ENCODE measurements around the gene ERC1.

- TF ChIP-seq, protein P1, sequence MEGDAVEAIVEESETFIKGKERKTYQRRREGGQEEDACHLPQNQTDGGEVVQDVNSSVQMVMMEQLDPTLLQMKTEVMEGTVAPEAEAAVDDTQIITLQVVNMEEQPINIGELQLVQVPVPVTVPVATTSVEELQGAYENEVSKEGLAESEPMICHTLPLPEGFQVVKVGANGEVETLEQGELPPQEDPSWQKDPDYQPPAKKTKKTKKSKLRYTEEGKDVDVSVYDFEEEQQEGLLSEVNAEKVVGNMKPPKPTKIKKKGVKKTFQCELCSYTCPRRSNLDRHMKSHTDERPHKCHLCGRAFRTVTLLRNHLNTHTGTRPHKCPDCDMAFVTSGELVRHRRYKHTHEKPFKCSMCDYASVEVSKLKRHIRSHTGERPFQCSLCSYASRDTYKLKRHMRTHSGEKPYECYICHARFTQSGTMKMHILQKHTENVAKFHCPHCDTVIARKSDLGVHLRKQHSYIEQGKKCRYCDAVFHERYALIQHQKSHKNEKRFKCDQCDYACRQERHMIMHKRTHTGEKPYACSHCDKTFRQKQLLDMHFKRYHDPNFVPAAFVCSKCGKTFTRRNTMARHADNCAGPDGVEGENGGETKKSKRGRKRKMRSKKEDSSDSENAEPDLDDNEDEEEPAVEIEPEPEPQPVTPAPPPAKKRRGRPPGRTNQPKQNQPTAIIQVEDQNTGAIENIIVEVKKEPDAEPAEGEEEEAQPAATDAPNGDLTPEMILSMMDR (IDR thresholded peaks at IDR 0.05; ENCODE audit: low read depth, low read length): no peak
- no peak for TF ChIP-seq MAX (IDR thresholded peaks at IDR 0.05; ENCODE audit: low read depth, low read length)
These were observed 206.4 kb downstream of the ERC1 start for GRCh38 chr12:1197264-1198018.

All from NB4 (cell line).